GM18951 (cell line): ENCODE data around the gene PRMT1.

Experiments
- POLR2A ChIP-seq: IDR thresholded peaks from 4 replicates; pipeline ENCODE4 v1.6.1; 2011; ENCODE audit warnings: mild to moderate bottlenecking; ENCODE audit not compliant: insufficient read length, insufficient read depth; ENCODE audit errors: extremely low read depth
- in situ Hi-C: fragments of 300-500 bp; cut with MboI; formaldehyde crosslinking; loops from one replicate; pipeline ENCODE4 v1.12.0; 2022; ENCODE audit warnings: low sequenced_read_pairs, mixed read lengths, inconsistent platforms; ENCODE audit not compliant: unreplicated experiment

The PRMT1 gene

GRCh38 chr19:49684983-49685553 is 8.0 kb downstream of the PRMT1 start:
- in situ Hi-C loops, result no loop called here
- TF ChIP-seq POLR2A, result no peak

GRCh38 chr19:49685845-49686332 is 8.8 kb downstream of the PRMT1 start:
- in situ Hi-C loops, result no loop called here
- peak; percentile 23 for TF ChIP-seq POLR2A

GRCh38 chr19:49686503-49687088 is 9.5 kb downstream of the PRMT1 start:
- in situ Hi-C loops, result no loop called here

GRCh38 chr19:49687150-49687549 is 10.1 kb downstream of the PRMT1 start:
- TF ChIP-seq POLR2A, result no peak
- in situ Hi-C loops, result no loop called here

More at GRCh38 chr19:49686503-49687088, 9.5 kb downstream of the PRMT1 start:
- TF ChIP-seq POLR2A, result no peak

- no peak for TF ChIP-seq POLR2A
- in situ Hi-C loops, result no loop called here
These were observed 10.7 kb downstream of the PRMT1 start for GRCh38 chr19:49687566-49688316.

- in situ Hi-C loops, result no loop called here
- TF ChIP-seq POLR2A, result peak; percentile 2
These were observed 11.6 kb downstream of the PRMT1 start for GRCh38 chr19:49688531-49689132.

- in situ Hi-C loops, result no loop called here
- TF ChIP-seq POLR2A, result peak; percentile 7
These were observed 12.3 kb downstream of the PRMT1 start, which contains the start of gene ADM5 for GRCh38 chr19:49689133-49690078. TSS of gene ADM5 (plus strand) at chr19:49689594. CDS start at chr19:49689838, 244 bp downstream.

- in situ Hi-C loops, result no loop called here
- no peak for TF ChIP-seq POLR2A
These were observed 13.1 kb downstream of the PRMT1 start for GRCh38 chr19:49690079-49690655.

GRCh38 chr19:49690656-49691242 is 13.7 kb downstream of the PRMT1 start, which contains the start of gene CPT1C:
TSS of gene CPT1C (plus strand) at chr19:49691116. CDS start at chr19:49692253, 1,137 bp downstream.
- in situ Hi-C loops, result no loop called here

GRCh38 chr19:49691243-49692146 is 14.4 kb downstream of the PRMT1 start:
- in situ Hi-C loops, result no loop called here
- TF ChIP-seq POLR2A, result no peak

More at GRCh38 chr19:49690656-49691242, 13.7 kb downstream of the PRMT1 start, which contains the start of gene CPT1C:
- TF ChIP-seq POLR2A, result no peak

- TF ChIP-seq POLR2A, result no peak
- in situ Hi-C loops, result no loop called here
These were observed 15.1 kb downstream of the PRMT1 start for GRCh38 chr19:49692147-49692506.
